HepG2 (cell line): ENCODE measurements around the gene OR6S1. TPM values are rescaled to one million over a fixed set of nuclear protein-coding genes. Genes with fewer than 3 reads are reported as not detected.

Experiments
- ETV6 ChIP-seq: sonication (generic); formaldehyde crosslinking; conservative IDR thresholded peaks from 2 replicates; pipeline ENCODE4 v1.4.0; 2020; ENCODE audit warnings: missing genetic modification reagents
- FOXK2 ChIP-seq: fragments of 450-650 bp; IDR thresholded peaks from 2 replicates; pipeline ENCODE4 v1.6.1; 2016
- GTF3A ChIP-seq: sonication (generic); formaldehyde crosslinking; conservative IDR thresholded peaks from 2 replicates; pipeline ENCODE4 v1.4.0; 2020; ENCODE audit warnings: mild to moderate bottlenecking, missing genetic modification reagents
- HOMEZ ChIP-seq: IDR thresholded peaks from 2 replicates; pipeline ENCODE4 v1.6.1; 2016; ENCODE audit warnings: low read depth
- HOXA3 ChIP-seq: sonication (generic); formaldehyde crosslinking; IDR thresholded peaks from 2 replicates; pipeline ENCODE4 v1.5.0; 2020; ENCODE audit warnings: missing genetic modification reagents
- IRX3 ChIP-seq: sonication (generic); formaldehyde crosslinking; IDR thresholded peaks from 2 replicates; pipeline ENCODE4 v1.8.1; 2023; ENCODE audit warnings: mild to moderate bottlenecking, low read depth, missing genetic modification reagents, borderline replicate concordance
- LRRFIP1 ChIP-seq: sonication (generic); formaldehyde crosslinking; conservative IDR thresholded peaks from 2 replicates; pipeline ENCODE4 v1.4.0; 2020; ENCODE audit warnings: missing genetic modification reagents
- MAZ ChIP-seq, 2 experiments: sonication (generic) in 1 of 2; formaldehyde crosslinking in 1 of 2; IDR thresholded peaks; 2 replicates each; pipeline versions ENCODE4 v1.5.0 to v1.6.1; 2012 to 2020; ENCODE audit warnings: low read depth in 2 of 2, mild to moderate bottlenecking in 2 of 2, borderline replicate concordance in 1 of 2, improper control_type of control experiment in 1 of 2, low read length in 1 of 2, missing genetic modification reagents in 1 of 2, moderate library complexity in 1 of 2
- ZBTB20 ChIP-seq: sonication (generic); formaldehyde crosslinking; IDR thresholded peaks from 2 replicates; pipeline ENCODE4 v1.8.1; 2023; ENCODE audit warnings: missing genetic modification reagents, low read depth, mild to moderate bottlenecking, borderline replicate concordance
- ZNF280B ChIP-seq: sonication (generic); formaldehyde crosslinking; IDR thresholded peaks from 2 replicates; pipeline ENCODE4 v1.5.0; 2020; ENCODE audit warnings: missing genetic modification reagents, mild to moderate bottlenecking, borderline replicate concordance
- ZNF496 ChIP-seq: sonication (generic); formaldehyde crosslinking; IDR thresholded peaks from 2 replicates; pipeline ENCODE4 v1.8.1; 2023; ENCODE audit warnings: mild to moderate bottlenecking, moderate library complexity, missing genetic modification reagents; ENCODE audit not compliant: insufficient replicate concordance
- ZNF546 ChIP-seq: sonication (generic); formaldehyde crosslinking; conservative IDR thresholded peaks from 2 replicates; pipeline ENCODE4 v1.8.1; 2023; ENCODE audit warnings: mild to moderate bottlenecking, missing genetic modification reagents
- ZNF589 ChIP-seq: sonication (generic); formaldehyde crosslinking; conservative IDR thresholded peaks from 2 replicates; pipeline ENCODE4 v1.8.0; 2022; ENCODE audit warnings: mild to moderate bottlenecking, moderate library complexity, missing genetic modification reagents
- ZZZ3 ChIP-seq: sonication (generic); formaldehyde crosslinking; IDR thresholded peaks from 2 replicates; pipeline ENCODE4 v1.4.0; 2020; ENCODE audit warnings: missing genetic modification reagents, mild to moderate bottlenecking, borderline replicate concordance
- polyA plus RNA-seq, 8 experiments: library from polyadenylated mRNA; depleted of rRNA in 3 of 8; stranded (reverse) in 7 of 8; unstranded in 1 of 8; fragments of >200 nt; fragmentation: Illumina TruSeq in 4 of 8; extraction: Trizol in 4 of 8; gene quantifications; 2 replicates each; pipeline versions ENCODE4 v1.2.1 to v1.2.3, GENCODE V29; 2011 to 2016; ENCODE audit warnings: low read depth in 4 of 8, missing spikeins in 1 of 8, mixed read lengths in 1 of 8; ENCODE audit not compliant: insufficient read depth in 1 of 8
- total RNA-seq, 5 experiments: library from RNA; depleted of rRNA; stranded (reverse); fragments of >200 nt; fragmentation: Illumina TruSeq; extraction: Trizol; gene quantifications; 2 replicates each; pipeline ENCODE4 v1.2.3, GENCODE V29; 2016; ENCODE audit warnings: low read depth in 1 of 5

OR6S1 gene
- total and polyA plus RNA-seq, 2 of the 13 experiments (the other 11 are each of a cell fraction or from before 2014, with no cell fraction given), result 0.09 TPM; not detected in 1

GRCh38 chr14:20684662-20685456 lies 43.4 kb upstream of the OR6S1 start (continued):
- TF ChIP-seq ZNF280B (CRISPR knock-in tag) (no peak), ZNF496 (CRISPR knock-in tag) (no peak), HOMEZ (no peak), ETV6 (CRISPR knock-in tag) (no peak), ZZZ3 (no peak), IRX3 (no peak), LRRFIP1 (no peak), HOXA3 (CRISPR knock-in tag) (no peak), ZNF589 (no peak), MAZ (IDR thresholded peaks at IDR 0.05; ENCODE audit: borderline replicate concordance, low read depth, low read length) (no peak), MAZ (CRISPR knock-in tag; IDR thresholded peaks at IDR 0.05; ENCODE audit: low read depth) (no peak), FOXK2 (no peak), ZNF546 (CRISPR knock-in tag) (0 out of 2 replicates have a peak, but pooled peaks have one; percentile 13), GTF3A (CRISPR knock-in tag) (no peak), ZBTB20 (CRISPR knock-in tag) (0 out of 2 replicates have a peak, but pooled peaks have one; percentile 3)
